Subcutaneous adipose tissue (tissue), 4 donors: Measurements from ENCODE around the gene CCR8. TPM values are rescaled to one million over a fixed set of nuclear protein-coding genes. Genes with fewer than 3 reads are reported as not detected.

ENCODE experiments used
- total RNA-seq, 4 donors: library from RNA; depleted of rRNA; stranded (reverse); fragments of >200 nt; gene quantifications; one replicate each; pipeline ENCODE4 v1.1.0, GENCODE V29; 2016
- TF ChIP-seq, protein P1 (sequence below): fragments of 450-650 bp; IDR thresholded peaks from one replicate; pipeline ENCODE4 v1.5.1; 2016; ENCODE audit warnings: low read depth, mild to moderate bottlenecking, control low read depth, antibody characterized with exemption, moderate library complexity

Gene CCR8
- total RNA-seq, 4 donors from 2014 or later: not detected

DNA sequence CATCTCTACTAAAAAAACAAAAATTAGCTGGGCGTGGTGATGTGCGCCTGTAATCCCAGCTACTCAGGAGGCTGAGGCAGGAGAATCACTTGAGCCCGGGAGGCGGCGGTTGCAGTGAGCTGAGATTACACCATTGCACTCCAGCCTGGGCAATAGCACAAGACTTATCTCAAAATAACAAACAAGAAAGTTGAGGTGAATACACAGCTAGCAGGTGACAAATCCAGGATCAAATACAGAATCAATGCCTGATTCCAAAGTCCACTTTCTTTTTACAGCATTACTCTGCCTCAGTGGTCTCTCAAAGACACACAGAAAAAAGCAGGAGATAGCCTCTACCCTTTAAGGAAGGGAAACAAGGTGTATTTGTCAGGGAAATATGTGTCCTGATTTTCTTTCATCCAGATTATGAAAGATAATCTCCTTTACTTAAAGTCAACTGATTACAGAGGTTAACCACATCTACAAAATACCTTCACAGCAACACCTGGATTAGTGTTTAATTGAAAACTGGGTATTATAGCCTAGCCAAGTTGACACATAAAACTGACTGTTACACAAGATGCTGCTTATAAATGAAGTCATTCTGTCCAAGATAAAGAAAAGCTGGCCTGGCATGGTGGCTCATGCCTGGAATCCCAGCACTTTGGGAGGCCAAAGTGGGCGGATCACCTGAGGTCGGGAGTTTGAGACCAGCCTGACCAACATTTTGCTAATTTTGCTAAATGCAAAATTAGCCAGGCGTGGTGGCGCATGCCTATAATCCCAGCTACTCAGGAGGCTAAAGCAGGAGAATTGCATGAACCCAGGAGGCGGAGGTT is 49.7 kb downstream of the CCR8 start:
- TF ChIP-seq, protein P1, sequence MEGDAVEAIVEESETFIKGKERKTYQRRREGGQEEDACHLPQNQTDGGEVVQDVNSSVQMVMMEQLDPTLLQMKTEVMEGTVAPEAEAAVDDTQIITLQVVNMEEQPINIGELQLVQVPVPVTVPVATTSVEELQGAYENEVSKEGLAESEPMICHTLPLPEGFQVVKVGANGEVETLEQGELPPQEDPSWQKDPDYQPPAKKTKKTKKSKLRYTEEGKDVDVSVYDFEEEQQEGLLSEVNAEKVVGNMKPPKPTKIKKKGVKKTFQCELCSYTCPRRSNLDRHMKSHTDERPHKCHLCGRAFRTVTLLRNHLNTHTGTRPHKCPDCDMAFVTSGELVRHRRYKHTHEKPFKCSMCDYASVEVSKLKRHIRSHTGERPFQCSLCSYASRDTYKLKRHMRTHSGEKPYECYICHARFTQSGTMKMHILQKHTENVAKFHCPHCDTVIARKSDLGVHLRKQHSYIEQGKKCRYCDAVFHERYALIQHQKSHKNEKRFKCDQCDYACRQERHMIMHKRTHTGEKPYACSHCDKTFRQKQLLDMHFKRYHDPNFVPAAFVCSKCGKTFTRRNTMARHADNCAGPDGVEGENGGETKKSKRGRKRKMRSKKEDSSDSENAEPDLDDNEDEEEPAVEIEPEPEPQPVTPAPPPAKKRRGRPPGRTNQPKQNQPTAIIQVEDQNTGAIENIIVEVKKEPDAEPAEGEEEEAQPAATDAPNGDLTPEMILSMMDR: no peak

DNA sequence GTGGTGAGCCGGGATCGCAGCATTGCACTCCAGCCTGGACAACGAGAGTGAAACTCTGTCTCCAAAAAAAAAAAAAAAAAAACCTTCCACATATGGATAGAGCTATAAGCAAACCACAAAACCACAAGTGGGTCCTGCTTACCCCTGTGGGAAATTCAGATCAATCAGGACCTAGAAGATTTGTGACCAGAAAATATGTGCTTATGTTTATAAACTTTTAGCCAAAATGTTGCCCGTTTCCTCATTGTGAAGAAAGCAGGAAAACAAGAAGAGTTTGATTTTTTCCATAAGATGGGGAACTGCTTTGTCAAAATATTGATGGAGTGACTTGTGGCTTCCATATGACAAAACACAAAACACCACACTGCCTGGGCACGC is 50.3 kb downstream of the CCR8 start:
- TF ChIP-seq, protein P1: no peak

DNA sequence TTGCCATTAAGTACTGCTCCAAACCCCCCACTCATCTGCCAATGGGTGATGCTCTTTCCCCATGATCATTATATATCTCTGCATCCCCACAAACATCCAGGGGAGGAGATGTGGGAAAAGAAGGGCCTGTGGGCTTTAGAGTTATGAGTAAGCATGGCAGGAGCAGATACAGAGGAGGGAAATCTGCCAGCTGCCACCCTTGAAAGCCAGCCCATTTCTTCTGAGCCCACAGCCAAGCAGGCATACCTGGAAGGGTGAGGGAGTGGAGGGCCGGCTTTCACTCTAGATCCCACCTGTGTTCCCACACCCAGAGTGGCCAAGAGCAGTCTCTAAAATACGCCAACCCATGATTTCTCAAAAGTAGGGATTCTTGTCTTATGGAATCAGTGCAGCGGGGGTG is 51.9 kb downstream of the CCR8 start:
- TF ChIP-seq, protein P1: no peak

Other genes with a start within 250 kb of the CCR8 start
- 10 to 100 TPM; 29.0 to 45.2 (median 34.4) TPM for gene GORASP1, start 222.1 kb upstream of the CCR8 start, total RNA-seq
- gene TTC21A, start 222.0 kb upstream of the CCR8 start, total RNA-seq: 10 to 100 TPM in 1 of 4 donors, 1 to 10 TPM in 3; 3.3 to 11.1 (median 7.4) TPM
- 10 to 100 TPM; 19.7 to 52.2 (median 31.8) TPM for gene CSRNP1, start 176.1 kb upstream of the CCR8 start, total RNA-seq
- not detected for gene XIRP1, start 137.1 kb upstream of the CCR8 start, total RNA-seq
- gene CX3CR1, start 49.7 kb upstream of the CCR8 start, total RNA-seq: under 1 TPM; 0.16 to 0.57 (median 0.20) TPM
- gene SLC25A38, start 53.7 kb downstream of the CCR8 start, total RNA-seq: 10 to 100 TPM; 16.6 to 25.4 (median 21.5) TPM
- 100 to 1,000 TPM; 490 to 861 (median 825) TPM for gene RPSA, start 77.0 kb downstream of the CCR8 start, total RNA-seq
- gene MOBP, start 138.0 kb downstream of the CCR8 start, total RNA-seq: not detected